PFSK-1 (cell line): Measurements from ENCODE around the gene KMT2B.

Experiments
- POLR2AphosphoS5 ChIP-seq: IDR thresholded peaks from 2 replicates; pipeline ENCODE4 v1.6.1; 2012; ENCODE audit warnings: low read depth, mild to moderate bottlenecking, control low read depth, low read length, moderate library complexity
- SIN3A ChIP-seq: IDR thresholded peaks from 2 replicates; pipeline ENCODE4 v1.6.1; 2012; ENCODE audit warnings: mild to moderate bottlenecking, low read length, moderate library complexity, borderline replicate concordance; ENCODE audit not compliant: insufficient read depth
- TAF1 ChIP-seq: IDR thresholded peaks from 2 replicates; pipeline ENCODE4 v1.6.1; 2012; ENCODE audit warnings: low read length, control low read depth, borderline replicate concordance; ENCODE audit not compliant: insufficient read depth
- TF ChIP-seq, protein P1 (sequence below), 2 experiments: IDR thresholded peaks; 2 replicates each; pipeline versions ENCODE4 v1.6.1 to v1.8.0; 2011 to 2012; ENCODE audit warnings: low read depth in 2 of 2, low read length in 2 of 2, control low read depth in 1 of 2, inconsistent platforms in 1 of 2, mild to moderate bottlenecking in 1 of 2, moderate library complexity in 1 of 2; ENCODE audit not compliant: insufficient read depth in 1 of 2

DNA sequence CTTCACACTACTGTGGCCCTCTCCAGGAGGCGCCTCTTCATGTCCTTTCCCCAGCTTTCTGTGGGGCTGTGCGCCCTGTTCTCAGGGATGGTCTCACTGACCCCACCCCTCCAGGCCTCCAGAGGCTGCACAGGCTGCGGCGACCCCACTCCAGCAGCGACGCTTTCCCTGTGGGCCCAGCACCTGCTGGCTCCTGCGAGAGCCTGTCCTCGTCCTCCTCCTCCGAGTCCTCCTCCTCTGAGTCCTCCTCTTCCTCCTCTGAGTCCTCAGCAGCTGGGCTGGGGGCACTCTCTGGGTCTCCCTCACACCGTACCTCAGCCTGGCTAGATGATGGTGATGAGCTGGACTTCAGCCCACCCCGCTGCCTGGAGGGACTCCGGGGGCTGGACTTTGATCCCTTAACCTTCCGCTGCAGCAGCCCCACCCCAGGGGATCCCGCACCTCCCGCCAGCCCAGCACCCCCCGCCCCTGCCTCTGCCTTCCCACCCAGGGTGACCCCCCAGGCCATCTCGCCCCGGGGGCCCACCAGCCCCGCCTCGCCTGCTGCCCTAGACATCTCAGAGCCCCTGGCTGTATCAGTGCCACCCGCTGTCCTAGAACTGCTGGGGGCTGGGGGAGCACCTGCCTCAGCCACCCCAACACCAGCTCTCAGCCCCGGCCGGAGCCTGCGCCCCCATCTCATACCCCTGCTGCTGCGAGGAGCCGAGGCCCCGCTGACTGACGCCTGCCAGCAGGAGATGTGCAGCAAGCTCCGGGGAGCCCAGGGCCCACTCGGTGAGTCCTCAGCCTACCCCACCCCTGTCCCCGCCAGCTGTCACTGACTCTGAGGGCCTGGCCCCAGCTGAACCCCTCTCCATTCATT is 68.7 kb downstream of the KMT2B start:
- TF ChIP-seq TAF1: no peak
- no peak for TF ChIP-seq SIN3A
- TF ChIP-seq, protein P1, sequence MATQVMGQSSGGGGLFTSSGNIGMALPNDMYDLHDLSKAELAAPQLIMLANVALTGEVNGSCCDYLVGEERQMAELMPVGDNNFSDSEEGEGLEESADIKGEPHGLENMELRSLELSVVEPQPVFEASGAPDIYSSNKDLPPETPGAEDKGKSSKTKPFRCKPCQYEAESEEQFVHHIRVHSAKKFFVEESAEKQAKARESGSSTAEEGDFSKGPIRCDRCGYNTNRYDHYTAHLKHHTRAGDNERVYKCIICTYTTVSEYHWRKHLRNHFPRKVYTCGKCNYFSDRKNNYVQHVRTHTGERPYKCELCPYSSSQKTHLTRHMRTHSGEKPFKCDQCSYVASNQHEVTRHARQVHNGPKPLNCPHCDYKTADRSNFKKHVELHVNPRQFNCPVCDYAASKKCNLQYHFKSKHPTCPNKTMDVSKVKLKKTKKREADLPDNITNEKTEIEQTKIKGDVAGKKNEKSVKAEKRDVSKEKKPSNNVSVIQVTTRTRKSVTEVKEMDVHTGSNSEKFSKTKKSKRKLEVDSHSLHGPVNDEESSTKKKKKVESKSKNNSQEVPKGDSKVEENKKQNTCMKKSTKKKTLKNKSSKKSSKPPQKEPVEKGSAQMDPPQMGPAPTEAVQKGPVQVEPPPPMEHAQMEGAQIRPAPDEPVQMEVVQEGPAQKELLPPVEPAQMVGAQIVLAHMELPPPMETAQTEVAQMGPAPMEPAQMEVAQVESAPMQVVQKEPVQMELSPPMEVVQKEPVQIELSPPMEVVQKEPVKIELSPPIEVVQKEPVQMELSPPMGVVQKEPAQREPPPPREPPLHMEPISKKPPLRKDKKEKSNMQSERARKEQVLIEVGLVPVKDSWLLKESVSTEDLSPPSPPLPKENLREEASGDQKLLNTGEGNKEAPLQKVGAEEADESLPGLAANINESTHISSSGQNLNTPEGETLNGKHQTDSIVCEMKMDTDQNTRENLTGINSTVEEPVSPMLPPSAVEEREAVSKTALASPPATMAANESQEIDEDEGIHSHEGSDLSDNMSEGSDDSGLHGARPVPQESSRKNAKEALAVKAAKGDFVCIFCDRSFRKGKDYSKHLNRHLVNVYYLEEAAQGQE (IDR thresholded peaks at IDR 0.05; ENCODE audit: insufficient read depth in 1 of 2, low read depth in 2 of 2, low read length in 2 of 2): no peak
- no peak for TF ChIP-seq POLR2AphosphoS5
